Endothelial cell of umbilical vein (primary cell): Measurements from ENCODE around the gene TUBGCP4. TPM values are rescaled to one million over a fixed set of nuclear protein-coding genes. Genes with fewer than 3 reads are reported as not detected.

ENCODE experiments used
- BruUV-seq: library from RNA; stranded (reverse); fragments of 400-500 nt; replicated peaks from 2 replicates; lab custom pipeline; 2021; lab: Mats Ljungman, UMichigan
- CTCF ChIA-PET: fragments of 300-600, 350-600 bp; sonication (Branson Sonifier 250); formaldehyde crosslinking; loops from one replicate; lab custom pipeline; 2021; ENCODE audit warnings: antibody characterized with exemption, inconsistent platforms; lab: Charles Lee
- POLR2A ChIA-PET: fragments of 300-600, 350-600 bp; sonication (Branson Sonifier 250); formaldehyde crosslinking; loops from one replicate; lab custom pipeline; 2021; ENCODE audit warnings: antibody characterized with exemption, inconsistent platforms; lab: Charles Lee
- DNase-seq: peaks from one replicate; pipeline ENCODE4 v3.0.0-alpha.2; 2011; ENCODE audit warnings: low read depth, low spot score
- FAIRE-seq: peaks from 2 replicates; lab custom pipeline; 2011; peaks lifted over from hg19 to GRCh38; lab: Jason Lieb, UNC
- H2AFZ ChIP-seq: 2 replicates; pipeline ENCODE4 v1.6.0; 2012; ENCODE audit warnings: low read depth, low read length, control low read depth, inconsistent platforms
- H3K27ac ChIP-seq: 2 replicates; pipeline ENCODE4 v1.5.1; 2011; ENCODE audit warnings: low read depth, mild to moderate bottlenecking, control low read depth, low read length, moderate library complexity; ENCODE audit not compliant: insufficient read depth
- H3K27me3 ChIP-seq, 2 experiments: 2 replicates each; pipeline versions ENCODE4 v1.6.0 to v1.6.1; 2011; ENCODE audit warnings: low read length in 2 of 2, mixed read lengths in 1 of 2; ENCODE audit not compliant: control insufficient read depth in 2 of 2, insufficient read depth in 2 of 2
- H3K36me3 ChIP-seq, 2 experiments: 2 replicates in 1 of 2; 3 replicates in 1 of 2; pipeline ENCODE4 v1.5.1; 2011; ENCODE audit warnings: low read length in 2 of 2, mild to moderate bottlenecking in 1 of 2, moderate library complexity in 1 of 2; ENCODE audit not compliant: control insufficient read depth in 2 of 2, insufficient read depth in 2 of 2; ENCODE audit errors: extremely low read depth in 1 of 2
- H3K4me1 ChIP-seq: 3 replicates; pipeline ENCODE4 v1.5.1; 2011; ENCODE audit warnings: mild to moderate bottlenecking, low read length; ENCODE audit not compliant: control insufficient read depth, insufficient read depth; ENCODE audit errors: extremely low read depth
- H3K4me2 ChIP-seq: 2 replicates; pipeline ENCODE4 v1.6.1; 2011; ENCODE audit warnings: low read length, control low read depth, mixed read lengths; ENCODE audit not compliant: insufficient read depth
- H3K4me3 ChIP-seq, 3 experiments: fragments of 200-600 bp in 1 of 3; sonication (generic), shearing (Covaris generic) in 1 of 3; replicated peaks in 1 of 3; 2 replicates each; pipeline ENCODE4 v1.5.1; 2011 to 2016; ENCODE audit warnings: control low read depth in 3 of 3, low read length in 3 of 3, mild to moderate bottlenecking in 2 of 3, inconsistent platforms in 1 of 3, low read depth in 1 of 3, moderate library complexity in 1 of 3; ENCODE audit not compliant: insufficient read depth in 1 of 3
- H3K79me2 ChIP-seq: 2 replicates; pipeline ENCODE4 v1.6.0; 2012; ENCODE audit warnings: low read length, inconsistent platforms; ENCODE audit not compliant: control insufficient read depth, insufficient read depth
- H3K9ac ChIP-seq: replicated peaks from 2 replicates; pipeline ENCODE3; 2011; ENCODE audit warnings: low read length, control low read depth; ENCODE audit not compliant: insufficient read depth; ENCODE audit errors: extremely low read depth
- H3K9me1 ChIP-seq: replicated peaks from 3 replicates; pipeline ENCODE4 v1.6.0; 2011; ENCODE audit warnings: mild to moderate bottlenecking, low read length; ENCODE audit not compliant: control insufficient read depth, insufficient read depth; ENCODE audit errors: extremely low read depth
- H3K9me3 ChIP-seq: replicated peaks from 2 replicates; pipeline ENCODE4 v1.5.1; 2012; ENCODE audit warnings: low read length, inconsistent platforms; ENCODE audit not compliant: control insufficient read depth, insufficient read depth
- H4K20me1 ChIP-seq: replicated peaks from 2 replicates; pipeline ENCODE3; 2011; ENCODE audit warnings: mild to moderate bottlenecking, low read length; ENCODE audit not compliant: control insufficient read depth, insufficient read depth; ENCODE audit errors: extremely low read depth
- EZH2 ChIP-seq: IDR thresholded peaks from 2 replicates; pipeline ENCODE4 v1.6.1; 2012; ENCODE audit warnings: borderline replicate concordance, low read depth, mild to moderate bottlenecking, moderate library complexity, low read length, inconsistent platforms; ENCODE audit not compliant: severe bottlenecking
- FOS ChIP-seq: IDR thresholded peaks from 2 replicates; pipeline ENCODE4 v1.6.1; 2011; ENCODE audit warnings: mild to moderate bottlenecking, low read length, moderate library complexity, borderline replicate concordance; ENCODE audit not compliant: insufficient read depth
- GATA2 ChIP-seq: IDR thresholded peaks from 2 replicates; pipeline ENCODE4 v1.7.0; 2011; ENCODE audit warnings: low read depth, mild to moderate bottlenecking, moderate library complexity, mixed read lengths, low read length; ENCODE audit not compliant: insufficient read length, insufficient read depth
- JUN ChIP-seq: IDR thresholded peaks from 2 replicates; pipeline ENCODE4 v1.6.1; 2011; ENCODE audit warnings: borderline replicate concordance, low read depth; ENCODE audit not compliant: insufficient read length, insufficient read depth
- MYC ChIP-seq: IDR thresholded peaks from one replicate; pipeline ENCODE4 v1.6.1; 2011; ENCODE audit warnings: mild to moderate bottlenecking, low read depth, low read length
- POLR2A ChIP-seq: IDR thresholded peaks from 2 replicates; pipeline ENCODE4 v1.6.1; 2012; ENCODE audit warnings: low read depth, mild to moderate bottlenecking, control low read depth, low read length
- POLR2AphosphoS5 ChIP-seq: IDR thresholded peaks from 2 replicates; pipeline ENCODE4 v1.6.1; 2012; ENCODE audit warnings: low read depth, mild to moderate bottlenecking, control low read depth, low read length, moderate library complexity; ENCODE audit not compliant: insufficient read depth
- dilution Hi-C: fragments of 300-500 bp; cut with MboI; formaldehyde crosslinking; loops from one replicate; pipeline ENCODE4 v1.15.0; 2019; ENCODE audit warnings: low sequenced_read_pairs; ENCODE audit not compliant: extremely low pct_ligation_motif_present
- intact Hi-C: fragments of 100-400 bp; cut with micrococcal nuclease; formaldehyde crosslinking; loops from one replicate; pipeline ENCODE4 v1.10.0; 2022
- polyA plus RNA-seq, 4 experiments: library from polyadenylated mRNA; depleted of rRNA in 3 of 4; stranded (reverse) in 3 of 4; unstranded in 1 of 4; fragments of >200 nt; gene quantifications; 2 replicates each; pipeline versions ENCODE4 v1.2.1 to v1.2.3, GENCODE V29; 2011 to 2012; ENCODE audit warnings: missing spikeins in 1 of 4
- total RNA-seq: library from RNA; stranded (reverse); gene quantifications from 2 replicates; pipeline ENCODE4 v1.2.3, GENCODE V29; 2021
- TF ChIP-seq, protein P1 (sequence below), 2 donors: IDR thresholded peaks; 1 replicate in 1 of 2; 2 replicates in 1 of 2; pipeline ENCODE4 v1.5.1; 2011; ENCODE audit warnings: low read length in 2 of 2, mild to moderate bottlenecking in 2 of 2, moderate library complexity in 2 of 2, control low read depth in 1 of 2, inconsistent platforms in 1 of 2, low read depth in 1 of 2; ENCODE audit not compliant: insufficient read depth in 1 of 2; ENCODE audit errors: extremely low read depth in 1 of 2
- TF ChIP-seq, protein P2 (sequence below): IDR thresholded peaks from 2 replicates; pipeline ENCODE4 v1.6.1; 2011; ENCODE audit not compliant: insufficient read depth, insufficient read length

Gene TUBGCP4
- total and polyA plus RNA-seq, 2 donors (not counting 3 experiments of a cell fraction or from before 2014, with no cell fraction given): 6.5 to 19.4 TPM

DNA sequence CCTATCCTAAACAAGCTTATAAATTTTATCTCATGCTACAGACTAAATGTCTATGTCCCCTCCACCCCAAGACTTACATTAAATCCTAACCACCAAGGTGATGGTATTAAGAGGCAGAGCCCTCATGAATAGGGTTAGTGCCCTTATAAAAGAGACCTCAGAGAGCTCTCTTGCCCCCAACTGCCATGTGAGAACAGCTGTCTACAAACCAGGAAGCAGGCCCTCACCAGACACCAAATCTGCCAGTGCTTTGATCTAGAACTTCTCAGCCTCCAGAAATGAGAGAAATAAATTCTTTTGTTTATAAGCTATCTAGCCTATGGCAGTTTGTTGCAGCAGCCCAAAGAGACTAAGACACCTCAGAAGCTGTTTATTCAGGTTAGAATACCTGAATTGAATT is 63.5 kb downstream of the TUBGCP4 start:
- dilution Hi-C loops: no loop called here
- Histone ChIP-seq H3K9me1 (no peaks in the 10 kb centered on the region), H3K9ac (no peak overlapping the region), H3K4me3 (no peak overlapping the region), H3K27me3 (no peaks in the 10 kb centered on the region), H3K36me3 (peaks cover 16 to 21% of the 10 kb centered on the region in 2 experiments), H2AFZ (no peak overlapping the region), H3K9me3 (no peaks in the 10 kb centered on the region), H3K4me1 (no peaks in the 10 kb centered on the region), H4K20me1 (no peaks in the 10 kb centered on the region), H3K4me2 (no peak overlapping the region), H3K27ac (no peak overlapping the region), H3K79me2 (no peaks in the 10 kb centered on the region)
- DNase-seq (no peak), FAIRE-seq (no peak)
- ChIA-PET CTCF (interaction anchor here (1.0 to 1.2 kb wide), 2 partner anchors 14 to 18 kb away, joined by 3 read pairs; no protein-coding TSS in a partner anchor), POLR2A (no interaction called here)
- no TSS peak for BruUV-seq
- TF ChIP-seq, protein P1, sequence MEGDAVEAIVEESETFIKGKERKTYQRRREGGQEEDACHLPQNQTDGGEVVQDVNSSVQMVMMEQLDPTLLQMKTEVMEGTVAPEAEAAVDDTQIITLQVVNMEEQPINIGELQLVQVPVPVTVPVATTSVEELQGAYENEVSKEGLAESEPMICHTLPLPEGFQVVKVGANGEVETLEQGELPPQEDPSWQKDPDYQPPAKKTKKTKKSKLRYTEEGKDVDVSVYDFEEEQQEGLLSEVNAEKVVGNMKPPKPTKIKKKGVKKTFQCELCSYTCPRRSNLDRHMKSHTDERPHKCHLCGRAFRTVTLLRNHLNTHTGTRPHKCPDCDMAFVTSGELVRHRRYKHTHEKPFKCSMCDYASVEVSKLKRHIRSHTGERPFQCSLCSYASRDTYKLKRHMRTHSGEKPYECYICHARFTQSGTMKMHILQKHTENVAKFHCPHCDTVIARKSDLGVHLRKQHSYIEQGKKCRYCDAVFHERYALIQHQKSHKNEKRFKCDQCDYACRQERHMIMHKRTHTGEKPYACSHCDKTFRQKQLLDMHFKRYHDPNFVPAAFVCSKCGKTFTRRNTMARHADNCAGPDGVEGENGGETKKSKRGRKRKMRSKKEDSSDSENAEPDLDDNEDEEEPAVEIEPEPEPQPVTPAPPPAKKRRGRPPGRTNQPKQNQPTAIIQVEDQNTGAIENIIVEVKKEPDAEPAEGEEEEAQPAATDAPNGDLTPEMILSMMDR (IDR thresholded peaks at IDR 0.05; ENCODE audit: extremely low read depth in 1 of 2, insufficient read depth in 1 of 2, low read depth in 1 of 2, low read length in 2 of 2): no peak
- TF ChIP-seq EZH2 (no peak), FOS (no peak), GATA2 (no peak), MYC (no peak), POLR2A (no peak), POLR2AphosphoS5 (no peak), JUN (no peak)
- TF ChIP-seq, protein P2, sequence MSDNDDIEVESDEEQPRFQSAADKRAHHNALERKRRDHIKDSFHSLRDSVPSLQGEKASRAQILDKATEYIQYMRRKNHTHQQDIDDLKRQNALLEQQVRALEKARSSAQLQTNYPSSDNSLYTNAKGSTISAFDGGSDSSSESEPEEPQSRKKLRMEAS: no peak
- intact Hi-C loops: no loop called here
